HepG2 (cell line): ENCODE measurements around the gene KDM4E. TPM values are rescaled to one million over a fixed set of nuclear protein-coding genes. Genes with fewer than 3 reads are reported as not detected.

Source experiments
- ATAC-seq: fragments of 200-7000 bp; cut with Tn5 transposase; 3 replicates; pipeline ENCODE4 v1.9.1; 2020; ENCODE audit warnings: mild to moderate bottlenecking, moderate library complexity
- BruUV-seq: library from RNA; stranded (reverse); fragments of 400-500 nt; replicated peaks from 2 replicates; lab custom pipeline; 2021; lab: Mats Ljungman, UMichigan
- CTCF ChIA-PET: fragments of 300-600 bp; formaldehyde crosslinking; extraction: SDS; loops from one replicate; lab custom pipeline; 2021; ENCODE audit warnings: low total read pairs, inconsistent platforms, low intra/inter-chr PET ratio; lab: Yijun Ruan, JAX
- POLR2A ChIA-PET: fragments of 350-600 bp; sonication (Branson Sonifier 250); formaldehyde crosslinking; loops from one replicate; lab custom pipeline; 2020; ENCODE audit warnings: antibody characterized with exemption, inconsistent platforms; lab: Yijun Ruan, JAX
- DNase-seq: peaks from one replicate; pipeline ENCODE4 v3.0.0-alpha.2; 2015; ENCODE audit warnings: low spot score
- FAIRE-seq: peaks from 3 replicates; lab custom pipeline; 2011; peaks lifted over from hg19 to GRCh38; lab: Jason Lieb, UNC
- H2AFZ ChIP-seq: one replicate; pipeline ENCODE4 v1.6.1; 2011; ENCODE audit warnings: low read length, inconsistent platforms
- H3K27ac ChIP-seq: fragments of 300-600 bp; 3 replicates; pipeline ENCODE4 v1.8.0; 2011; ENCODE audit warnings: mixed run types, mild to moderate bottlenecking, mixed read lengths, low read length, inconsistent platforms; ENCODE audit not compliant: insufficient read depth; ENCODE audit errors: extremely low read length
- H3K27me3 ChIP-seq, 2 experiments: fragments of 200-600 bp in 1 of 2; 2 replicates in 1 of 2; 3 replicates in 1 of 2; pipeline versions ENCODE4 v1.6.0 to v1.8.0; 2011; ENCODE audit warnings: low read length in 2 of 2, mild to moderate bottlenecking in 2 of 2, moderate library complexity in 2 of 2, inconsistent platforms in 1 of 2; ENCODE audit not compliant: insufficient read depth in 2 of 2, control insufficient read depth in 1 of 2
- H3K36me3 ChIP-seq, 2 experiments: fragments of 200-600 bp in 1 of 2; replicated peaks in 1 of 2; 2 replicates in 1 of 2; 3 replicates in 1 of 2; pipeline versions ENCODE4 v1.5.1 to v1.8.0; 2011; ENCODE audit warnings: low read length in 2 of 2, inconsistent platforms in 1 of 2; ENCODE audit not compliant: insufficient read depth in 2 of 2, control insufficient read depth in 1 of 2
- H3K4me1 ChIP-seq: 2 replicates; pipeline ENCODE4 v1.5.1; 2012; ENCODE audit warnings: low read length, inconsistent platforms; ENCODE audit not compliant: insufficient read depth
- H3K4me2 ChIP-seq: 2 replicates; pipeline ENCODE4 v1.6.0; 2011; ENCODE audit warnings: low read depth, low read length, inconsistent platforms
- H3K4me3 ChIP-seq, 3 experiments: fragments of 200-600 bp in 1 of 3; sonication (generic), shearing (Covaris generic) in 1 of 3; replicated peaks in 1 of 3; 2 replicates each; pipeline ENCODE4 v1.5.1; 2011 to 2016; ENCODE audit warnings: low read length in 3 of 3, inconsistent platforms in 2 of 3, low read depth in 2 of 3, mild to moderate bottlenecking in 2 of 3, control low read depth in 1 of 3, mixed read lengths in 1 of 3; ENCODE audit not compliant: insufficient read depth in 1 of 3
- H3K79me2 ChIP-seq: one replicate; pipeline ENCODE4 v1.6.1; 2011; ENCODE audit warnings: low read length, inconsistent platforms; ENCODE audit not compliant: insufficient read depth
- H3K9ac ChIP-seq: 2 replicates; pipeline ENCODE4 v1.6.0; 2011; ENCODE audit warnings: mild to moderate bottlenecking, low read depth, low read length, inconsistent platforms; ENCODE audit not compliant: insufficient read depth
- H3K9me3 ChIP-seq: 2 replicates; pipeline ENCODE4 v1.5.1; 2012; ENCODE audit warnings: mild to moderate bottlenecking, low read length
- H4K20me1 ChIP-seq: 2 replicates; pipeline ENCODE4 v1.6.0; 2011; ENCODE audit warnings: inconsistent platforms, mild to moderate bottlenecking, low read length, moderate library complexity; ENCODE audit not compliant: insufficient read depth
- MAFF ChIP-seq: IDR thresholded peaks from 2 replicates; pipeline ENCODE4 v1.6.1; 2011; ENCODE audit warnings: low read depth, low read length, improper control_type of control experiment
- MAFK ChIP-seq, 2 experiments: IDR thresholded peaks in 1 of 2; conservative IDR thresholded peaks in 1 of 2; 2 replicates each; pipeline ENCODE4 v1.6.1; 2011; ENCODE audit warnings: improper control_type of control experiment in 2 of 2, low read length in 2 of 2
- PAX8 ChIP-seq: sonication (generic); formaldehyde crosslinking; IDR thresholded peaks from 2 replicates; pipeline ENCODE4 v1.8.0; 2022; ENCODE audit warnings: mild to moderate bottlenecking, missing genetic modification reagents, borderline replicate concordance
- SOX13 ChIP-seq, 3 experiments: fragments of 450-650 bp in 1 of 3; sonication (generic) in 1 of 3; formaldehyde crosslinking in 1 of 3; IDR thresholded peaks in 2 of 3; conservative IDR thresholded peaks in 1 of 3; 2 replicates each; pipeline versions ENCODE4 v1.5.0 to v1.6.1; 2016 to 2020; ENCODE audit warnings: antibody characterized with exemption in 1 of 3, mild to moderate bottlenecking in 1 of 3, missing compliant biosample characterization in 1 of 3, missing genetic modification reagents in 1 of 3, moderate library complexity in 1 of 3
- TMF1 ChIP-seq: sonication (generic); formaldehyde crosslinking; IDR thresholded peaks from 2 replicates; pipeline ENCODE4 v1.8.1; 2022; ENCODE audit warnings: low read depth, missing genetic modification reagents
- TOE1 ChIP-seq: sonication (generic); formaldehyde crosslinking; IDR thresholded peaks from 2 replicates; pipeline ENCODE4 v1.4.0; 2020; ENCODE audit warnings: mild to moderate bottlenecking, missing genetic modification reagents
- TSC22D2 ChIP-seq: sonication (generic); formaldehyde crosslinking; IDR thresholded peaks from 2 replicates; pipeline ENCODE4 v1.5.1; 2020; ENCODE audit warnings: missing genetic modification reagents, mild to moderate bottlenecking, borderline replicate concordance
- ZNF124 ChIP-seq: sonication (generic); formaldehyde crosslinking; IDR thresholded peaks from 2 replicates; pipeline ENCODE4 v1.4.0; 2020; ENCODE audit warnings: missing genetic modification reagents
- ZNF737 ChIP-seq: sonication (generic); formaldehyde crosslinking; IDR thresholded peaks from 2 replicates; pipeline ENCODE4 v1.5.0; 2020; ENCODE audit warnings: missing genetic modification reagents, mild to moderate bottlenecking, borderline replicate concordance
- ZNF788 ChIP-seq: sonication (generic); formaldehyde crosslinking; IDR thresholded peaks from 2 replicates; pipeline ENCODE4 v1.5.0; 2020; ENCODE audit warnings: mild to moderate bottlenecking, missing genetic modification reagents, borderline replicate concordance
- WGBS: methylation state at CpG from one replicate; pipeline ENCODE4 v1.1.6; 2017; ENCODE audit warnings: low lambda C conversion rate; 5-methylcytosine and 5-hydroxymethylcytosine counted together
- in situ Hi-C: cut with HindIII; loops from 2 replicates; pipeline ENCODE4 v1.10.0; 2017; ENCODE audit warnings: low pct_unique_long_range_greater_than_20kb; ENCODE audit not compliant: extremely low pct_ligation_motif_present
- intact Hi-C: fragments of 100-400 bp; cut with micrococcal nuclease; formaldehyde crosslinking; loops from one replicate; pipeline ENCODE4 v1.10.0; 2022; ENCODE audit not compliant: unreplicated experiment
- polyA plus RNA-seq, 8 experiments: library from polyadenylated mRNA; depleted of rRNA in 3 of 8; stranded (reverse) in 7 of 8; unstranded in 1 of 8; fragments of >200 nt; fragmentation: Illumina TruSeq in 4 of 8; extraction: Trizol in 4 of 8; gene quantifications; 2 replicates each; pipeline versions ENCODE4 v1.2.1 to v1.2.3, GENCODE V29; 2011 to 2016; ENCODE audit warnings: low read depth in 4 of 8, missing spikeins in 1 of 8, mixed read lengths in 1 of 8; ENCODE audit not compliant: insufficient read depth in 1 of 8
- total RNA-seq, 5 experiments: library from RNA; depleted of rRNA; stranded (reverse); fragments of >200 nt; fragmentation: Illumina TruSeq; extraction: Trizol; gene quantifications; 2 replicates each; pipeline ENCODE4 v1.2.3, GENCODE V29; 2016; ENCODE audit warnings: low read depth in 1 of 5
- TF ChIP-seq, protein P1 (sequence below): sonication (generic); formaldehyde crosslinking; IDR thresholded peaks from 2 replicates; pipeline ENCODE4 v1.8.0; 2022; ENCODE audit warnings: mild to moderate bottlenecking, missing genetic modification reagents, moderate library complexity

The KDM4E gene
- total and polyA plus RNA-seq, 2 of the 13 experiments (the other 11 are each of a cell fraction or from before 2014, with no cell fraction given): not detected

- WGBS: 36% methylated on average over 1 of the region's 1 CpG
- Histone ChIP-seq H3K79me2 (no peaks in the 10 kb centered on the region), H3K27me3 (no peaks in the 10 kb centered on the region), H3K9me3 (no peaks in the 10 kb centered on the region), H2AFZ (no peak overlapping the region), H3K4me1 (no peaks in the 10 kb centered on the region), H4K20me1 (no peaks in the 10 kb centered on the region), H3K4me2 (no peak overlapping the region), H3K36me3 (no peaks in the 10 kb centered on the region), H3K27ac (no peak overlapping the region), H3K9ac (no peak overlapping the region), H3K4me3 (no peak overlapping the region)
- ATAC-seq (no peak), DNase-seq (no peak), FAIRE-seq (no peak)
- intact Hi-C loops: no loop called here
- ChIA-PET CTCF (no interaction called here), POLR2A (no interaction called here)
- BruUV-seq: no TSS peak
- in situ Hi-C loops: no loop called here
- no peak for TF ChIP-seq ZNF737 (CRISPR knock-in tag)
- no peak for TF ChIP-seq SOX13 (IDR thresholded peaks at IDR 0.05)
- no peak for TF ChIP-seq SOX13 (CRISPR knock-in tag; conservative IDR thresholded peaks at IDR 0.05 in 1 of 2, IDR thresholded peaks at IDR 0.05 in 1 of 2)
- TF ChIP-seq PAX8 (CRISPR knock-in tag): no peak
- TF ChIP-seq, protein P1, sequence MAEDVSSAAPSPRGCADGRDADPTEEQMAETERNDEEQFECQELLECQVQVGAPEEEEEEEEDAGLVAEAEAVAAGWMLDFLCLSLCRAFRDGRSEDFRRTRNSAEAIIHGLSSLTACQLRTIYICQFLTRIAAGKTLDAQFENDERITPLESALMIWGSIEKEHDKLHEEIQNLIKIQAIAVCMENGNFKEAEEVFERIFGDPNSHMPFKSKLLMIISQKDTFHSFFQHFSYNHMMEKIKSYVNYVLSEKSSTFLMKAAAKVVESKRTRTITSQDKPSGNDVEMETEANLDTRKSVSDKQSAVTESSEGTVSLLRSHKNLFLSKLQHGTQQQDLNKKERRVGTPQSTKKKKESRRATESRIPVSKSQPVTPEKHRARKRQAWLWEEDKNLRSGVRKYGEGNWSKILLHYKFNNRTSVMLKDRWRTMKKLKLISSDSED (CRISPR knock-in tag): no peak
- no peak for TF ChIP-seq TSC22D2 (CRISPR knock-in tag)
Measured at GRCh38 chr11:94988748-94989147, 36.3 kb upstream of the KDM4E start.

GRCh38 chr11:94993400-94993943 lies 31.6 kb upstream of the KDM4E start:
- ChIA-PET POLR2A (no interaction called here), CTCF (no interaction called here)
- intact Hi-C loops: no loop called here
- Histone ChIP-seq H3K27ac (no peak overlapping the region), H3K79me2 (no peaks in the 10 kb centered on the region), H3K9ac (no peak overlapping the region), H3K4me3 (no peak overlapping the region), H3K9me3 (no peaks in the 10 kb centered on the region), H3K4me2 (no peak overlapping the region), H4K20me1 (no peaks in the 10 kb centered on the region), H3K4me1 (no peaks in the 10 kb centered on the region), H3K27me3 (no peaks in the 10 kb centered on the region), H2AFZ (no peak overlapping the region), H3K36me3 (no peaks in the 10 kb centered on the region)
- WGBS: 84% methylated on average over 2 of the region's 2 CpGs
- FAIRE-seq (no peak), ATAC-seq (no peak), DNase-seq (no peak)
- BruUV-seq: no TSS peak
- in situ Hi-C loops: no loop called here
- TF ChIP-seq MAFF (peak; percentile 51; the same call in 1 of the 2 replicates), TMF1 (CRISPR knock-in tag) (no peak), TOE1 (CRISPR knock-in tag) (no peak), MAFK (conservative IDR thresholded peaks at IDR 0.05 in 1 of 2, IDR thresholded peaks at IDR 0.05 in 1 of 2; ENCODE audit: low read length in 2 of 2) (peak; percentile 44 to 83; a peak in 3 of 4 replicates), ZNF788 (CRISPR knock-in tag) (no peak), ZNF124 (no peak)
